Suppressor macrophage treated with lipopolysaccharide for 1 hour (primary cell): ENCODE results near the gene RYR3.

Experiments used
- DNase-seq, 3 donors: peaks; one replicate each; pipeline ENCODE4 v3.0.0-alpha.2; 2020 to 2022

Gene RYR3

GRCh38 chr15:33322091-33322490 lies 11.3 kb downstream of the RYR3 start:
- no peak for DNase-seq

- DNase-seq, result no peak
Measured at GRCh38 chr15:33324609-33325008, 13.8 kb downstream of the RYR3 start.

- DNase-seq, result no peak
Measured at GRCh38 chr15:33326908-33327307, 16.1 kb downstream of the RYR3 start.

- DNase-seq, result no peak
Measured at GRCh38 chr15:33328106-33328505, 17.3 kb downstream of the RYR3 start.

- DNase-seq, result no peak
Measured at GRCh38 chr15:33329457-33329856, 18.7 kb downstream of the RYR3 start.

- DNase-seq, result no peak
Measured at GRCh38 chr15:33330931-33331330, 20.2 kb downstream of the RYR3 start.

- DNase-seq, result peak in 1 of 3 donors; percentile 1
Measured at GRCh38 chr15:33341953-33342352, 31.2 kb downstream of the RYR3 start.

GRCh38 chr15:33343275-33343674 lies 32.5 kb downstream of the RYR3 start:
- DNase-seq, result no peak

- no peak for DNase-seq
Measured at GRCh38 chr15:33344111-33344510, 33.3 kb downstream of the RYR3 start.

- DNase-seq, result no peak
Measured at GRCh38 chr15:33344530-33344929, 33.8 kb downstream of the RYR3 start.

- DNase-seq, result no peak
Measured at GRCh38 chr15:33354411-33354810, 43.6 kb downstream of the RYR3 start.

- DNase-seq, result no peak
Measured at GRCh38 chr15:33357845-33358244, 47.1 kb downstream of the RYR3 start.

- DNase-seq, result no peak
Measured at GRCh38 chr15:33358306-33358705, 47.5 kb downstream of the RYR3 start.

GRCh38 chr15:33360886-33361285 lies 50.1 kb downstream of the RYR3 start:
- no peak for DNase-seq

- DNase-seq, result no peak
Measured at GRCh38 chr15:33369941-33370622, 59.3 kb downstream of the RYR3 start.

GRCh38 chr15:33370623-33371020 lies 59.9 kb downstream of the RYR3 start:
- no peak for DNase-seq

GRCh38 chr15:33371159-33371558 lies 60.4 kb downstream of the RYR3 start:
- no peak for DNase-seq

GRCh38 chr15:33374226-33374914 lies 63.6 kb downstream of the RYR3 start:
- peak in 2 of 3 donors; percentile 3 to 32 for DNase-seq

- peak; percentile 16 to 30 (median 24) for DNase-seq
Measured at GRCh38 chr15:33375236-33375635, 64.5 kb downstream of the RYR3 start.

- no peak for DNase-seq
Measured at GRCh38 chr15:33377204-33377603, 66.4 kb downstream of the RYR3 start.

- DNase-seq, result peak; percentile 28 to 45 (median 41)
Measured at GRCh38 chr15:33378866-33379480, 68.2 kb downstream of the RYR3 start.

- DNase-seq, result no peak
Measured at GRCh38 chr15:33380406-33380805, 69.6 kb downstream of the RYR3 start.

GRCh38 chr15:33382491-33382890 lies 71.7 kb downstream of the RYR3 start:
- no peak for DNase-seq

GRCh38 chr15:33384307-33384706 lies 73.5 kb downstream of the RYR3 start:
- DNase-seq, result no peak
